Immature natural killer cell (primary cell): Measurements from ENCODE around the gene CLEC16A. TPM values are rescaled to one million over a fixed set of nuclear protein-coding genes. Genes with fewer than 3 reads are reported as not detected.
A peak's percentile ranks its signal among the peaks of the same experiment; 100 is the strongest.

Source experiments
- DNase-seq, 3 donors: peaks; one replicate each; pipeline ENCODE4 v3.0.0; 2022; ENCODE audit warnings: mixed read lengths in 1 of 3
- H3K27ac Mint-ChIP-seq, 6 donors: one replicate each; pipeline ENCODE4 v1.8.0; 2020; ENCODE audit warnings: mixed read lengths in 6 of 6, mild to moderate bottlenecking in 5 of 6, inconsistent platforms in 4 of 6, moderate library complexity in 3 of 6
- H3K27me3 Mint-ChIP-seq, 3 donors: one replicate each; pipeline ENCODE4 v1.8.0; 2020 to 2021; ENCODE audit warnings: low read depth in 3 of 3, mild to moderate bottlenecking in 3 of 3, mixed read lengths in 3 of 3, moderate library complexity in 3 of 3, inconsistent platforms in 1 of 3
- H3K36me3 Mint-ChIP-seq, 3 donors: one replicate each; pipeline ENCODE4 v1.8.0; 2020; ENCODE audit warnings: mixed read lengths in 3 of 3, inconsistent platforms in 2 of 3, mild to moderate bottlenecking in 2 of 3
- H3K4me1 Mint-ChIP-seq, 2 donors: one replicate each; pipeline ENCODE4 v1.8.0; 2020; ENCODE audit warnings: inconsistent platforms in 2 of 2, mild to moderate bottlenecking in 2 of 2, mixed read lengths in 2 of 2, moderate library complexity in 1 of 2
- H3K4me3 Mint-ChIP-seq, 5 donors: one replicate each; pipeline ENCODE4 v1.8.0; 2020; ENCODE audit warnings: mild to moderate bottlenecking in 5 of 5, mixed read lengths in 5 of 5, inconsistent platforms in 3 of 5, moderate library complexity in 3 of 5
- H3K9me3 Mint-ChIP-seq, 6 donors: one replicate each; pipeline ENCODE4 v1.8.0; 2020; ENCODE audit warnings: mild to moderate bottlenecking in 6 of 6, mixed read lengths in 6 of 6, inconsistent platforms in 4 of 6, moderate library complexity in 3 of 6
- polyA plus RNA-seq, 3 donors: library from polyadenylated mRNA; unstranded; fragments of 300-500 nt; fragmentation: Illumina TruSeq; gene quantifications; one replicate each; pipeline ENCODE4 v1.2.3, GENCODE V29; 2021

Gene CLEC16A
- polyA plus RNA-seq, 3 donors from 2014 or later: 5.6 to 19.9 (median 5.6) TPM

DNA sequence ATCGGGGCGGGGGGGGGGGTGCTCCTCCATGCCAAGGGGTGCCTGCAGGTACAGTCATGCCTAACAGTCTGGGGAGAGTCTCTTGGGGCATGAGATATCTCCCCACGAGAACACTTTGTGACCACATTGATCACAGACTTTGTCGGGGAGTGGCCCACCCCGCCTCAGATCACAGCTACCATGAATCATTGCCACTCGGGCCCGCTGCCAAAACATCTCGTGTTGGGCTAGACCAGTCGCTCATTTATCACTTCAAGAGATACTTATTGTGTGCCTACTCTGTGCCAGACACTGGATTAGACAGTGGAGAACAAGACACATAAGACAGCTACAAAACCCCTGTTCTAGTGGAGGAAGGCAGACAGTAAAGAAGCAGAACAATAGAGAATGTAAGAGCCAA lies 72.6 kb downstream of the CLEC16A start:
- Mint-ChIP-seq H3K36me3 (peaks cover 0 to 24% (median 9%) of the 10 kb centered on the region in 3 donors), H3K27ac (peak overlapping the region in 2 of 6 donors; percentile 3 to 55), H3K27me3 (no peaks in the 10 kb centered on the region), H3K4me3 (no peak overlapping the region), H3K4me1 (no peaks in the 10 kb centered on the region), H3K9me3 (no peaks in the 10 kb centered on the region)
- peak in 1 of 3 donors; percentile 1 for DNase-seq

DNA sequence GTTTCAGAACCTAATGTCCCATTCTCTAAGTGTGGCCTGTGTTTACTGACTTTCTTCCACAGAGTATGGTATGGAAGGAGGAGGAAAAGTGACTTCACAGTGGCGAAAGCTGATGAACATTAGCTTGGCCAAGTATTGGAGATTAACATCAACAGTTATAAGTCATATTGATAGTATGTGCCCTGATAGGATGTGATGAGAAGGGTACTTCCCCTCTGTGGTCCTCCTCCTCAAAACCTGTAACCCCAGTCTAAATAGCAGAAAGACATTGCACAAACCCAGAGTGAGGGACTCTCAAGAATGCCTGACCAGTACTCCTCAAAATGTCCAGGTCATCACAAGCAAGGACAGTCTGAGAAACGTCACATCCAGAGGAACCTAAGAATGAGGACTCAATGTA lies 73.1 kb downstream of the CLEC16A start:
- Mint-ChIP-seq H3K4me3 (no peak overlapping the region), H3K36me3 (peaks cover 0 to 24% (median 9%) of the 10 kb centered on the region in 3 donors), H3K9me3 (no peaks in the 10 kb centered on the region), H3K27ac (peak overlapping the region in 3 of 6 donors; percentile 3 to 55 (median 40)), H3K27me3 (no peaks in the 10 kb centered on the region), H3K4me1 (no peaks in the 10 kb centered on the region)
- DNase-seq: no peak

DNA sequence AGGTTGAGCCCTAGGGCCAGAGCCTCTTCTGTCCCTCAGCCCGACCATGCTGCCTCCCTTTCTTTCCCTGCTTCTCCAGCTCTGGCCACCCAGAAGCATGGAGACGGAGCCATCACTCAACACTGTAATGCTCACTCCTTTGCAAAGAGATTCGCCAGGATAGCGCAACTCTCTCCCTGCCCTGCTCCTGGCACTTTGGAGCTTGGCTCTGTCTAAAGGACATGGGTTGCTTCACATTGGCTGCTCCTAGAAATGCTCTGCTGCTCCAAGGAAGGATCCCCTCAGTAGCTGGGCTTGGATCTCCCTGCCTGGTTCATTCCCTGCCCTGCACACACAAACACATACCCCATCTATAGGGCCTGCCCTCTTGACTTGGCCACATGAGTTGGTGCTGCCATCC lies 76.0 kb downstream of the CLEC16A start:
- no peak overlapping the region for H3K4me3 Mint-ChIP-seq

DNA sequence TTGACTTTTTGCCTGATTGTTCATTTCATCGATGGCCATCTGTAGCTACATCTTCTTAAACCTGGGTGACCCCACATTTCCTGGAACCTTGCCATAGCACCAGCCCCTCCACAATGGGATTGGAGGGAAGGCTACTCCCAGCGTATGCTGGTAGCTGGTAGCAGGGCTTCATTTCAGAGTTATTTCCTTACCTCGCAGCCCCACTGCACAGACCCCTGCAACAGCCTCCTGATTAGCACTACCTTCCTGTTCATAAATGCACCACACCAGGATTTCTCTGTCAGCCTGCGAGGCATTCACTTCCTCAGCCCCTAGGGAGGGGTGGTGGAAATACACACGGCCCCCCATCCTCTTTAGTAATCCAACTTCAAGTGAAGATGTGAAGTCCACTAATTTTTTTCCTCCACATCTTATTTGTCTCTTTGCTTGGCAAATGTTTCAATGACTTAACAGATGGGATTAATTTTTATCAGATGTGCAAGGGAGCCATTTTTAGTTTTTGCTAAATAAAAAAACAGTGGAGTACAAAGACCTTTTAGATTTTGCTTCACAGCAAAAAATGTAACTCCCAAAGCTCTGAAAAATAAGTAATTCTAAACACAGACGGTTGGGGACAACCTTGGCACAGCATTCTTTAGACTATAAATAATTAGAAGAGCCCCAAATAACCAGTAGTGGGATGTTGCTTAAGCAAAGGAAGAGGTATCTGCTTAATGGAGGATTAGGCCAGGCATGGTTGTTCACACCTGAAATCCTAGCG lies 76.6 kb downstream of the CLEC16A start:
- H3K27me3 Mint-ChIP-seq: peaks cover 0 to 3% (median 2%) of the 10 kb centered on the region in 3 donors
- H3K27ac Mint-ChIP-seq: no peak overlapping the region
- peaks cover 10 to 40% (median 28%) of the 10 kb centered on the region in 3 donors for H3K36me3 Mint-ChIP-seq
- H3K9me3 Mint-ChIP-seq: peaks cover 0 to under 1% (median 0%) of the 10 kb centered on the region in 6 donors
- H3K4me3 Mint-ChIP-seq: no peak overlapping the region
- no peak for DNase-seq
- peaks cover 0 to 4% of the 10 kb centered on the region in 2 donors for H3K4me1 Mint-ChIP-seq

More for the DNA sequence above, 76.0 kb downstream of the CLEC16A start:
- H3K4me1 Mint-ChIP-seq: peaks cover 0 to 4% of the 10 kb centered on the region in 2 donors
- no peak overlapping the region for H3K27ac Mint-ChIP-seq
- no peaks in the 10 kb centered on the region for H3K9me3 Mint-ChIP-seq
- H3K36me3 Mint-ChIP-seq: peaks cover 5 to 34% (median 22%) of the 10 kb centered on the region in 3 donors
- H3K27me3 Mint-ChIP-seq: peaks cover 0 to 3% (median 0%) of the 10 kb centered on the region in 3 donors
- no peak for DNase-seq

DNA sequence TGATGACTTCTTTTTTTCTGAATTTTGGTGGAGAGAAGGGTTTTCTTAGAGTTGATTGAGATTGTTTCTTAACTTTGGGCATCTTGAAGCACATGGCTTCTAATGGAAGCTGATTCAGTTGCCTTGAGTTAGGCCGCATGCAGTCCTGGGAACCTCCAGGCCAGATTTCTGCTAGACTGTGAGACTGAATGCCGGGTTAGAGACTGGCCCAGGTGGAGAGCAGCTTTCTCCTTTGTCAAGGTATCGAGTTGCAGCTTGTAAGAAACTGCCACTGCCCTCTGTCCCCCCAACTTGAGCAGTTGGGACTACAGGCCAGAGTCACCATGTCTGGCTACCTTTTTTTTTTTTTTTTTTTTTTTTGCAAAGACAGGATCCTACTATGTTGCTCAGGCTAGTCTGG lies 77.6 kb downstream of the CLEC16A start:
- Mint-ChIP-seq H3K4me3 (no peak overlapping the region), H3K9me3 (peaks cover 0 to 10% (median 3%) of the 10 kb centered on the region in 6 donors), H3K27me3 (peaks cover 0 to 3% (median 2%) of the 10 kb centered on the region in 3 donors), H3K4me1 (peaks cover 0 to 4% of the 10 kb centered on the region in 2 donors), H3K36me3 (peaks cover 21 to 50% (median 38%) of the 10 kb centered on the region in 3 donors), H3K27ac (no peak overlapping the region)
- DNase-seq: no peak

DNA sequence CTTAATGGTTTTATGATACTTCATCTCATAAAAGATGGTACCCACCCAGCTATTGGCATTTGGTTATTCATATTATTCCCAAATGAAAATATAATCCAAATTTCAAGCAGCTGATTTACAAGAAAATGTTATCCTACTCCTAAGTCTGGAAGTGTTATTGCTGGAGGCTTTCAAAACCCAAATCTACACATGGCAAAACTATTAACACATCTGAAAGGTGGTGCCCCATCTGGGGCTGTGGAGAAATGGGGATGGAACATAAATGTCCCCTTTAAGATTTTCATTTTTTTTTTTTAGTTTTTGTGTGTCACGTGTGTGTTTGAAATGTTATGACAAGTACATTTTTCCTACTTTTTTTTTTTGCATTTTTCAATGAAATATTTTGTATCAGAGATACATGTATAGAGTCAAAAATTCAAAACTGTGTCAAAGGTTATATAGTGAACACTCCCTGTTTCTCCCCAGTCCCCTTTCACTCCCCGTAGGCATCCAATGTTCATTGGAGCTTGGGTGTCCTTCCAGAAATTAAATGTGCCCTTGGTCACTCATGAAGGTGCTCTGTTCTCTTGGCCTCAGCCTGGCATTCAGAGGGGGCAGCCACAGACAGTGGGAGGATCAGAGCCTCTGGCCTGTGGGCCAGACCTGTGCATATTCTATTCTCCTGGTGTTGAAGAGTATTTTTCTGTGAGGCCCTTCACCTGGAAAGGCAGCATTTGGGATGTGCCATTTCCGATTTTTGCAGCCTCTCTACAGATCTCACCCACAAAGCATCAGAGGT lies 79.1 kb downstream of the CLEC16A start:
- no peak overlapping the region for H3K27ac Mint-ChIP-seq
- peaks cover 0 to 14% (median 5%) of the 10 kb centered on the region in 6 donors for H3K9me3 Mint-ChIP-seq
- peaks cover 34 to 55% (median 46%) of the 10 kb centered on the region in 3 donors for H3K36me3 Mint-ChIP-seq
- H3K4me1 Mint-ChIP-seq: peaks cover 0 to 4% of the 10 kb centered on the region in 2 donors
- no peak overlapping the region for H3K4me3 Mint-ChIP-seq
- DNase-seq: no peak
- peaks cover 0 to 3% (median 2%) of the 10 kb centered on the region in 3 donors for H3K27me3 Mint-ChIP-seq

DNA sequence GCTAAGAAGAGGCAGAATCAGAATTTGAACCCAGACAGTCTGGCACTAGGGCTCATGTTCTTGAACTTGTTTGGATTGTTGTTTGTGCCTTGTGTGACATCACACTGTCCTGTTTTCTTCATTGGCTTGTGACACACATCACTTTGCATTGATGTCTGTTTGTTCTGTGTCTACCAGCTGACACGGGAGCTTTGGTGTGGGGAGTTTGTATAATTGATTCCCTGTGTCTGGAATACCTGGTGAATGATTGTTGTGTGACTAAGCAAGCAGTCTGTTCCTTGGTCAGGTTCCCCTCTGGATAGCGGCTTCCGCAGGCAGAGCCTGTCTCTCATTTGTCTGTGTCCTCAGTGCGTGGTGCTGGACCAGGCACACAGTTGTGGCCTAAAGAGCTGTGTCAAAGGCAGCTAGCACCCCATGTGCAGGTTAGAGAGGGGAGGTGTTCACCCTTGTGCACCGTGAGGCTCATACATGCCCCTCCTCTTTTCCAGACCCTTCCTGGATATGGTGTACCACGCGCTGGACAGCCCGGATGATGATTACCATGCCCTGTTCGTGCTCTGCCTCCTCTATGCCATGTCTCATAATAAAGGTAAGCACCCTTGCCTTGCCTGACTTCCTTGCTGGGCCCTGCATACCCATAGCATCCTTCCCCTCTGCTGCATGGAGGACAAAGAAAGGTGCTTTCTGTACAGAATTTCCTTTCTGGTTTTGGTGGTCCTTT lies 80.1 kb downstream of the CLEC16A start:
- Mint-ChIP-seq H3K36me3 (peaks cover 44 to 63% (median 55%) of the 10 kb centered on the region in 3 donors), H3K27me3 (peaks cover 0 to 3% (median 2%) of the 10 kb centered on the region in 3 donors), H3K4me3 (no peak overlapping the region), H3K9me3 (peaks cover 0 to 23% (median 12%) of the 10 kb centered on the region in 6 donors), H3K27ac (no peak overlapping the region), H3K4me1 (peaks cover 0 to 4% of the 10 kb centered on the region in 2 donors)
- no peak for DNase-seq

DNA sequence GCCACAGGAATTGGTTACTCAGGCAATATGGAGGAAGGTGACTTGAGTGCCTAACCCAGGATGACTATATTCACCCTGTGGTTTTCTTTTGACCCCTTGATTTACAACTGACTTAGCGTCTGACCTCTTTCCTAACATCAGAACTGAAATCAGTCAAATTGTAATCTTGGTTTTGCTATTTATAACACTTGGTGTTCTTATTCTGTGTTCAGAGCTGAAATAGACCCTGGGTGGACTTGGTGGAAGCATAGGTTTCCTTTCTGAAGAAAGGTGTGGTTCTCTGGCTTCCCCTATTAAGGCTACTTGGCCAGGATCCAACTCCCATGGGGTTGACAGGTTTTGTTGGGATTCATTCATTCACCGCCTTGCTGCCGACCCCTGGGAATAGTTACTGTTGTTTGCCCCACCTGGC lies 80.8 kb downstream of the CLEC16A start:
- H3K9me3 Mint-ChIP-seq: peaks cover 0 to 23% (median 12%) of the 10 kb centered on the region in 6 donors
- peaks cover 0 to 4% of the 10 kb centered on the region in 2 donors for H3K4me1 Mint-ChIP-seq
- H3K36me3 Mint-ChIP-seq: peaks cover 50 to 68% (median 60%) of the 10 kb centered on the region in 3 donors
- no peak for DNase-seq
- H3K4me3 Mint-ChIP-seq: no peak overlapping the region
- H3K27ac Mint-ChIP-seq: no peak overlapping the region
- H3K27me3 Mint-ChIP-seq: peaks cover 0 to 3% (median 2%) of the 10 kb centered on the region in 3 donors

DNA sequence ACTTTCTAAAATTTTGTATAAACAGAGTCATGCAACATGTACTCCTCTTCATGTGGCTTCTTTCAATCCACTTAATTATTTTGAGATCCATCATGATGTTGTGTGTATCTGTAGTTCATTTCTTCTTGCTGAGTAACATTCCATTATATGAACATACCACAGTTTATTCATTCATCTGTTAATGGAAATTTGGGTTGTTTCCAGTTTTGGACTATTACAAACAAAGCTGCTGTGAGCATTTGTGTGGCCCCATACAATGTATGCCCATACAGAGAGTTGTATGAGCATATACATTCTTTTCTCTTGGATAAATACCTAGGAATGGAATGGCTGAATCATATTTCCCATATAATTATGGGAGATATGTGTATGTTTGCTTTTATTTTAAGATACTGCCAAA lies 85.6 kb downstream of the CLEC16A start:
- no peak for DNase-seq
- Mint-ChIP-seq H3K36me3 (peaks cover 54 to 66% (median 54%) of the 10 kb centered on the region in 3 donors), H3K27me3 (peaks cover 0 to 4% (median 2%) of the 10 kb centered on the region in 3 donors), H3K27ac (no peak overlapping the region), H3K9me3 (peaks cover 0 to 23% (median 12%) of the 10 kb centered on the region in 6 donors), H3K4me1 (peaks cover 0 to 12% of the 10 kb centered on the region in 2 donors), H3K4me3 (no peak overlapping the region)

DNA sequence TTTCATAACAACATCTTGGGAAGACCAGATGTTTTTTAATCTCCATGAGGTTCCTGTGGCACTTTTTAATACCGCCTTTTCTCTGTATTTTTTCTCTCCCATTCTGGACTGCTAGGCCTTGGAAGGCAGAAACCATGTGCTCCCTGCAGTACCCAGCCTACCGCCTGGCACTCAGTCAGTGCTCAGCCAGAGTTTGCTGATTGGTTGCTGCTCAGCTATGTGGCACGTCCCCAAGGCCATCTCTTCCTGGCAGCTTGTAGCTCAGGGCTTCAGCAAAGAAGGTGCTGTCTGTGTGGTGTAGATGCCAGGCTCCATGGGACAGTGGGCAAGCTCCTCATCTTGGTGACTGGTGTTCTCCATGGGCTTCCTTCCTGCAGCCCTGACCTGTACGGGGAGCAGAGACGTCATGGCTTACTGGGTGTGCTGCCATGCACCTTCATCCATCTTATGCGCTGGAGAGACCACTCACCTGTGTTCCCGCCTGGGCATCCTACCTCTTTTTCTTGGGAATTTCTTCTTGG lies 86.7 kb downstream of the CLEC16A start:
- H3K27ac Mint-ChIP-seq: no peak overlapping the region
- peaks cover 0 to 4% (median 0%) of the 10 kb centered on the region in 3 donors for H3K27me3 Mint-ChIP-seq
- H3K9me3 Mint-ChIP-seq: peaks cover 0 to 21% (median 12%) of the 10 kb centered on the region in 6 donors
- H3K36me3 Mint-ChIP-seq: peaks cover 44 to 60% (median 50%) of the 10 kb centered on the region in 3 donors
- DNase-seq: no peak
- peaks cover 0 to 12% of the 10 kb centered on the region in 2 donors for H3K4me1 Mint-ChIP-seq
- H3K4me3 Mint-ChIP-seq: no peak overlapping the region

DNA sequence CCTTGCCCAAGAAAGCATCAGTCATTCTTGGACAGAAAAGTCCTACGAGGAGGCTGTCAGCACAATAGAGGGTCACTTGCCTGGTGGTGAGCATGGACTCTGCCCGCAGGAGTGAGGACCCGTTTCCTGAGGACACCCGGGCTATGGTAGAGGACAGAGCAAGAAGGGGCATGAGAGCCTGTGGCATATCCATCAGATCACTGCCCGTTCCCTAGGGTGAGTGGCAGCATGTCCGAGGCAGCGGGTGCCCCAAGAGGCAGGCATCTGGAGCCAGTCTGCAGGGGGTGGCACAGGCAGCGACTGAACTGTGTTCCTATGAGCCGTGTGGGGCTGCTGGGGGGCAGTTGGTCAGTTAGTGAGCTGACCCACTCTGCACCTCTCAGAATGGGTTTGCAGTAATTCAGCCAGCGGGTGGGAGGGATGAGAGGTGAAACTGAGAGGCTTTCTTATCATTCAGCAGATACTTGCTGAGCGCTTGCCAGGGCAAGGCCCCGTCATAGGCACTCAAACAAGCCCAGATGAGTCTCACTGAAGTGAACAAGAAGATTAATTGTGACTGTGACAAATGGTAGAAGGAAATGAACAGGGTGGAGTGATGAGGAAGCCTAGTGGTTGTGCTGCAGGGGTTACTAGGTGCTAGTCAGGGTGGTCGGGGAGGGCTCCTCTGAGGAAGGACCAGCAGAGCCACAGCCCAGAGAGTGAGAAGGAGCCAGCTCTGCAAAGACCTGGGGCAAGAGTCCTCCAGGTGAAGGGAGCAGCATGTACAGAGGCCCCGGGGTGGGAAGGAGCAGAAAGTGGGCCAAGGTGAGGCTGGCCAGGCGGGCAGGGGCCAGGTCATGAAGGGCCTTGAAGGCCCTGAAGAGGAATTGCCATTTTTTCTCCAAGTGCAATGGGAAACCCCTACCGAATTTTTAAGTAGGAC lies 87.9 kb downstream of the CLEC16A start:
- H3K9me3 Mint-ChIP-seq: peaks cover 0 to 16% (median 8%) of the 10 kb centered on the region in 6 donors
- H3K4me3 Mint-ChIP-seq: no peak overlapping the region
- no peak for DNase-seq
- H3K4me1 Mint-ChIP-seq: peaks cover 0 to 12% of the 10 kb centered on the region in 2 donors
- peaks cover 0 to 4% (median 0%) of the 10 kb centered on the region in 3 donors for H3K27me3 Mint-ChIP-seq
- H3K27ac Mint-ChIP-seq: peak overlapping the region in 3 of 6 donors; percentile 6 to 73 (median 37)
- peaks cover 32 to 51% (median 41%) of the 10 kb centered on the region in 3 donors for H3K36me3 Mint-ChIP-seq

DNA sequence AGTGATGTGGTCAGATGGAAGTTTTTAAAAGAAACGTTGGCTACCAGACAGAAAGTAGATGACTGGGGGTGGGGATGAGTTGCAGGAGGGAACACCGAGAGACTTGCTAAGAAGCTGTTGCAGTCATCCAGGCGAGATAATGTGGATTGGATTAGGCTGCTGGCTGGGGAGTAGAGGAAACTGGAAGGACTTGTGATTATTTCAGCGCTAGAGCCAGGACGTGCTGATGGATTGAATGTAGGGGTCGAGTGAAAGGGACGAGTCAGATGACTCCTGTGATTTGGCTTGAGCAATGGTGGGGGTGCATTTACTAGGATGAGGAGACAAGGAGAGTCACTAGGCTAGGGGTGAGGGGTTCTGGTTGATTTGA lies 88.5 kb downstream of the CLEC16A start:
- no peak overlapping the region for H3K4me3 Mint-ChIP-seq
- H3K4me1 Mint-ChIP-seq: peaks cover 0 to 12% of the 10 kb centered on the region in 2 donors
- H3K9me3 Mint-ChIP-seq: peaks cover 0 to 10% (median 7%) of the 10 kb centered on the region in 6 donors
- DNase-seq: no peak
- peaks cover 0 to 4% (median 0%) of the 10 kb centered on the region in 3 donors for H3K27me3 Mint-ChIP-seq
- H3K27ac Mint-ChIP-seq: peak overlapping the region in 2 of 6 donors; percentile 37 to 73
- H3K36me3 Mint-ChIP-seq: peaks cover 27 to 48% (median 36%) of the 10 kb centered on the region in 3 donors
